Smooth muscle cell of bladder (primary cell): ENCODE results near the gene INSM1. TPM values are rescaled to one million over a fixed set of nuclear protein-coding genes. Genes with fewer than 3 reads are reported as not detected.

Source experiments
- total RNA-seq: library from RNA; depleted of rRNA; stranded (reverse); fragments of >200 nt; gene quantifications from 2 replicates; pipeline ENCODE4 v1.2.3, GENCODE V29; 2014

INSM1 gene
- total RNA-seq = not detected in 2 replicates

GRCh38 chr20:20367575-20368417, at the start of gene INSM1:
INSM1 (plus strand) TSS chr20:20368104; CDS start chr20:20368268, 164 bp downstream.

